Left lung (tissue), 10 donors: ENCODE results near the gene CFAP299. TPM values are rescaled to one million over a fixed set of nuclear protein-coding genes. Genes with fewer than 3 reads are reported as not detected.

Experiments
- ATAC-seq: fragments of 200-7000 bp; cut with Tn5 transposase; one replicate; pipeline ENCODE4 v1.9.1; 2020; ENCODE audit warnings: moderate library complexity
- DNase-seq, 4 donors: peaks; one replicate each; pipeline ENCODE4 v3.0.0-alpha.2; 2013 to 2020
- H3K27ac ChIP-seq, 2 donors: fragments of 200-600 bp; sonication (generic) in 1 of 2; one replicate each; pipeline versions ENCODE4 v1.5.0 to v1.8.0; 2020 to 2021
- H3K27me3 ChIP-seq, 2 donors: fragments of 200-600 bp; sonication (generic) in 1 of 2; one replicate each; pipeline versions ENCODE4 v1.5.0 to v1.8.0; 2020 to 2021
- H3K36me3 ChIP-seq, 2 donors: fragments of 200-600 bp; sonication (generic) in 1 of 2; one replicate each; pipeline versions ENCODE4 v1.5.0 to v1.8.0; 2020 to 2021
- H3K4me1 ChIP-seq, 2 donors: fragments of 200-600 bp; one replicate each; pipeline ENCODE4 v1.8.0; 2021
- H3K4me3 ChIP-seq, 2 donors: fragments of 200-600 bp; sonication (generic) in 1 of 2; one replicate each; pipeline versions ENCODE4 v1.5.0 to v1.8.0; 2020 to 2021; ENCODE audit warnings: mild to moderate bottlenecking in 1 of 2
- H3K9me3 ChIP-seq, 2 donors: fragments of 200-600 bp; sonication (generic) in 1 of 2; one replicate each; pipeline versions ENCODE4 v1.5.0 to v1.8.0; 2020 to 2021
- CTCF ChIP-seq, 2 donors: fragments of 200-600 bp; sonication (generic) in 1 of 2; IDR thresholded peaks; one replicate each; pipeline versions ENCODE4 v1.5.0 to v1.8.0; 2021; ENCODE audit warnings: antibody characterized with exemption in 2 of 2
- intact Hi-C, 2 donors: fragments of 100-400 bp; cut with DNase I; formaldehyde crosslinking; loops; one replicate each; pipeline versions ENCODE4 v1.11.2 to v1.14.2; 2022
- polyA plus RNA-seq, 6 donors: library from polyadenylated mRNA; unstranded; fragments of 120-200 nt; gene quantifications; one replicate each; pipeline ENCODE4 v1.2.1, GENCODE V29; 2013; ENCODE audit not compliant: insufficient read length in 6 of 6
- total RNA-seq, 2 donors: library from RNA; stranded (reverse); fragmentation: NEBNext Ultra II Directional; extraction: Animal tissue kit (Norgen Biotek cat#: 25700); gene quantifications; one replicate each; pipeline ENCODE4 v1.2.1, GENCODE V29; 2021
- donor health status: DM: no; HTN: yes; CAD: no.
- donor health status: DM: no; HTN: no; CAD: no.

The CFAP299 gene
- total and polyA plus RNA-seq, 8 donors, result 1.2 to 2.3 (median 1.6) TPM; not detected in 1

- ATAC-seq, result no peak
- no peak overlapping the region for H3K27ac ChIP-seq
Observed at GRCh38 chr4:80446248-80446647, 110.7 kb downstream of the CFAP299 start.

GRCh38 chr4:80446664-80447063 is 111.1 kb downstream of the CFAP299 start:
- no peak for TF ChIP-seq CTCF (IDR thresholded peaks at IDR 0.05)
- Histone ChIP-seq H3K4me1 (no peaks in the 10 kb centered on the region), H3K27ac (no peak overlapping the region), H3K27me3 (no peaks in the 10 kb centered on the region), H3K36me3 (no peaks in the 10 kb centered on the region), H3K4me3 (no peak overlapping the region), H3K9me3 (peaks cover 0 to 3% of the 10 kb centered on the region in 2 donors)
- intact Hi-C loops, result no loop called here
- no peak for DNase-seq
- ATAC-seq, result no peak

More at GRCh38 chr4:80446248-80446647, 110.7 kb downstream of the CFAP299 start:
- Histone ChIP-seq H3K4me1 (no peaks in the 10 kb centered on the region), H3K9me3 (peaks cover 0 to 5% of the 10 kb centered on the region in 2 donors), H3K36me3 (no peaks in the 10 kb centered on the region), H3K27me3 (no peaks in the 10 kb centered on the region), H3K4me3 (no peak overlapping the region)
- no peak for TF ChIP-seq CTCF (IDR thresholded peaks at IDR 0.05)
- DNase-seq, result no peak
- intact Hi-C loops, result no loop called here

GRCh38 chr4:80447493-80447892 is 112.0 kb downstream of the CFAP299 start:
- no peaks in the 10 kb centered on the region for H3K27me3 ChIP-seq
- no peaks in the 10 kb centered on the region for H3K36me3 ChIP-seq
- H3K4me3 ChIP-seq, result no peak overlapping the region
- DNase-seq, result peak in 1 of 4 donors; percentile 23
- no peak for ATAC-seq
- intact Hi-C loops, result no loop called here
- no peaks in the 10 kb centered on the region for H3K4me1 ChIP-seq
- H3K27ac ChIP-seq, result no peak overlapping the region
- no peak for TF ChIP-seq CTCF (IDR thresholded peaks at IDR 0.05)
- no peaks in the 10 kb centered on the region for H3K9me3 ChIP-seq

GRCh38 chr4:80448056-80448455 is 112.5 kb downstream of the CFAP299 start:
- TF ChIP-seq CTCF (IDR thresholded peaks at IDR 0.05), result no peak
- intact Hi-C loops, result no loop called here
- Histone ChIP-seq H3K27ac (no peak overlapping the region), H3K27me3 (no peaks in the 10 kb centered on the region), H3K36me3 (no peaks in the 10 kb centered on the region), H3K9me3 (no peaks in the 10 kb centered on the region), H3K4me3 (no peak overlapping the region), H3K4me1 (no peaks in the 10 kb centered on the region)
- ATAC-seq (no peak), DNase-seq (no peak)

GRCh38 chr4:80452055-80452454 is 116.5 kb downstream of the CFAP299 start:
- TF ChIP-seq CTCF (IDR thresholded peaks at IDR 0.05), result no peak
- intact Hi-C loops, result no loop called here
- Histone ChIP-seq H3K4me1 (no peaks in the 10 kb centered on the region), H3K27ac (no peak overlapping the region), H3K4me3 (no peak overlapping the region), H3K36me3 (no peaks in the 10 kb centered on the region), H3K27me3 (no peaks in the 10 kb centered on the region), H3K9me3 (no peaks in the 10 kb centered on the region)
- DNase-seq (no peak), ATAC-seq (no peak)
